Activated CD4-positive, CD25-positive, alpha-beta regulatory T cell treated with anti-CD3 and anti-CD28 coated beads, Interleukin-2, amount 50 U/mL, for 24 hours (primary cell): ENCODE measurements around the gene SPPL2C.

Experiments
- ATAC-seq, 2 donors: fragments of 150-1000 bp; cut with Tn5 transposase; one replicate each; pipeline ENCODE4 v1.10.0; 2021; ENCODE audit warnings: mild to moderate bottlenecking in 1 of 2, moderate library complexity in 1 of 2

The SPPL2C gene

GRCh38 chr17:45828582-45829133 is 16.0 kb upstream of the SPPL2C start:
- no peak for ATAC-seq

GRCh38 chr17:45833920-45834319 is 10.8 kb upstream of the SPPL2C start:
- no peak for ATAC-seq

DNA sequence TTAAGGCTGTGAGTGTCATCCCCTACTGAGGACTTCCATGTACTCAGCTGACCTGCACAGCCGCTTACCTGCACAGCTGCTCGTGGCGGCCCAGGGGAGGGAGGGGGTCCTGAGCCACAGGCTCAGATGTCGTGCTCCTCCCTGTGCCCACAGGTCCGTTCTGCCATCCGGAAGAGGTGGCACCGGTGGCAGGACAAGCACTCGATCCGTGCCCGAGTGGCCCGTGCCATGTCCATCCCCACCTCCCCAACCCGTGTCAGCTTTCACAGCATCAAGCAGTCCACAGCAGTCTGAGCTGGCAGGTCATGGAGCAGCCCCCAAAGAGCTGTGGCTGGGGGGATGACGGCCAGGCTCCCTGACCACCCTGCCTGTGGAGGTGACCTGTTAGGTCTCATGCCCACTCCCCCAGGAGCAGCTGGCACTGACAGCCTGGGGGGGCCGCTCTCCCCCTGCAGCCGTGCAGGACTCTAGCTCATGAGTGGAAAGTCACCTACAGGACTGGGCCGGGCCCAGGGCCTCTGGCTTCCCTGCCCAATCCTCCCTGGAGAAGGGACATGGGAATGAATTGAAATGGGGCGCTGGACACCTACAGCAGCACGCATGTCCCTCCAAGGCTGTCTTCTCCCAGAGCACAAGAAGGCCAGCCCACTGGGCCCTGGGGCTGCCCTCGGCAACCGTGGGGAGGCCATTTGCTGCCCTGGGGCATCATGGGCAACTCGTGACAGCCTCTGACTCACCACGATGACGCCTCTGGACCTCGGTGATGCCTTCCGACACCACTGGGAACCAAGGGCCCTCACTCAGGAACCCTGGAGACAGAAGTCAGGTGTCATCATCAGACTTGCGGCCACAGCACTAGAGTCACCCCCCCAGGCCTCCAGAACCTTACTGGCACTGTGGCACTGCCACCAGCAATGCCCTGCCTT is 9.9 kb upstream of the SPPL2C start:
- ATAC-seq: no peak

DNA sequence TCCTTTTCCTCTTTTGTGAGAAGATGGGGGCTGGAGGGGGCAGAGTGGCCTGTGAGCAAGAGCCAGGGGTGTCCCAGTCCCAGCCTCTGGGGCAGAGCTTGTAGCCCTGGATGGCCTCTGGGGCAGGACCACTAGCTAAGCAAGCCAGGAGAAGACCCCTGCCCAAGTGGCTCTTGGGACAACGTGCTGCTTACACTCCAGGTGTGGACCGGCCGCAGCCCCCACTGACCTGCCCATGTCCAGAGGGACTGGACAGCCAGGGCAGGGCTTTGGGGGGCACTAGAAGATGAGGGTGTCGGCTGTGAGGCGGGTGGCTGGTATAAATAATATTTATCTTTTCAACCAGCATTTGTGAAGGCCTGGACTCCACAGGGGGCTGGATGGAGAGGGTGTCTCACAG is 9.2 kb upstream of the SPPL2C start:
- ATAC-seq: no peak

- ATAC-seq: no peak
Measured at GRCh38 chr17:45836047-45837044, 8.3 kb upstream of the SPPL2C start.

DNA sequence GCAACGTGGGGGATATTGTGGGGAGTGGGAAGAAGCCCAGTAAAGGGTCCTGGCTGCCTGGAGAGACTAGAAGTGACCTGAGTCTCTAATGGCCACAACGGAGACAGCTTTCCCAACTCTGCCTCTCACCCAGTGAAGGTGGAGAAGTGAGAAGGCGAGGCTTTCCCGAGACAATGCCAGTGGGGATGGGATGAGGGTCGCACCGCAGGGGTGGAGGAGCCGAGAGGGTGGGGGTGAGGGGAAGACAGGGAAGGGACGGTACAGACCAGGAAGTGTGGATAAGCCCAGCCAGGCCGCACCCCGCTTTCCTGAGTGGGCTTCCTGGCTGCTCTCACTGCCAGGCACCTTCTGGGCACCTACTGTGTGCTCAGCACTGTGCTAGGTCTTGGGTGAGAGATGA is 7.5 kb upstream of the SPPL2C start:
- ATAC-seq: no peak

DNA sequence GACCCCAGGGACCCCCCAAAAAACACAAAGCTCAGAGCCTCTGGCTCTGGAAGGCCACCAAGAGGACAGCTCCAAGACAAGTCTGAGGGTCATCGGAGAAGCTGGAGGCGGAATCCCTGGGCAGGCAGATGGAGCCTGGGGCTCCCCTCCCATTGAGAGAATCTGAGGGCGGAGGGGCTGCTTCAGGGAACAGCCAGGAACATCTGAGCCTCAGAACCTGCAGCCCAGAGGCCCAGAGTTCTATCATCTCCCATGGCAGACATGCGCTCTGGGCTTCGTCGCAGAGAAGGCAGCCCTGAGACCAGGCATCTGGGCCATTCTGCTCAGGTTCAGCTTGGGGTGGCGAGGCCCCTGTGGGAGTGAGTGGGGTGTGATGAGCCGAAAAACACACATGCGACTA is 7.1 kb upstream of the SPPL2C start:
- ATAC-seq: no peak

DNA sequence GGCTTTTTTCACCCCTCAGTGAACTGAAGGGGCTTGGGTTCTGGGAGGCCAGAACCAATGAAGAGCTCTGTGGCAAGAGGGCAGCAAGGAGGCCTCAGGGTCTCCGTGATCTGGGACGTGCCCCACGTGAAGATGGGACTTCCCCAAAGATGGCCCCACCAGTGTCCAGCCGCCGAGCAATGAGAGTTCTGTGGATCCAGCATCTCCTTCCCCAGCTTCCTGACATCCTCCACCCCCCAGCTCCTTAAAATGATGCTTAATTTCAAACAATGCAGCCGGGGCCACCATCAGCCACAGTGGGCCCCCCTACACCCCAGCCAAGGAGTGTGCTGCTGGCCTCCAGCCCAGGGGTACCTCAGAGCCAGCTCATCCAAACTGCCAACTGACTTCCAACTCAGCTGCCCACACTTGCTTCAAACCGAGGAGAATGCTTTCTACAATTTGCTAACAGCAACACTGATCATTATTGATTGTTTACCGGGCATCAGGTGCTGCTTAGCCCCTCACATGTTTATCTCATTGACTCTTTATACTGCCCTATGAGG is 5.9 kb upstream of the SPPL2C start:
- ATAC-seq: no peak

GRCh38 chr17:45839442-45839841 is 5.2 kb upstream of the SPPL2C start:
- ATAC-seq: no peak

DNA sequence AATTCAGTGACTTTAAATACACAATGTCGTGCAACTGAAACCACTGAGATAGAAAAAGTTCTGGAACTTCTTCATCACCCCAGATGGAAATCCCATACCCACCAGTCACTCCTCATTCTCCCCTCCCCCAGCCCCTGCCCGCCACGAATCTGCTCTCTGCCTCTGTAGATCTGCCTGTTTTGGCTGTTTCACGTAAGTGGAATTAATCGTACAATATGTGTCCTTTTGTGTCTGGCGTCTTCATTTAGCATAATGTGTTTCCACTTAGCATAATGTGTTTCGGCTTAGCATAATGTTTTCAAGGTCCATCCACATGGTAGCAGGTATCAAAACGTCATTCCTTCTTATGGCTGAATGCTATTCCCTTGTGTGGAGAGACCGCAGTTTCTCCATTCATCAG is 3.5 kb upstream of the SPPL2C start:
- ATAC-seq: no peak

DNA sequence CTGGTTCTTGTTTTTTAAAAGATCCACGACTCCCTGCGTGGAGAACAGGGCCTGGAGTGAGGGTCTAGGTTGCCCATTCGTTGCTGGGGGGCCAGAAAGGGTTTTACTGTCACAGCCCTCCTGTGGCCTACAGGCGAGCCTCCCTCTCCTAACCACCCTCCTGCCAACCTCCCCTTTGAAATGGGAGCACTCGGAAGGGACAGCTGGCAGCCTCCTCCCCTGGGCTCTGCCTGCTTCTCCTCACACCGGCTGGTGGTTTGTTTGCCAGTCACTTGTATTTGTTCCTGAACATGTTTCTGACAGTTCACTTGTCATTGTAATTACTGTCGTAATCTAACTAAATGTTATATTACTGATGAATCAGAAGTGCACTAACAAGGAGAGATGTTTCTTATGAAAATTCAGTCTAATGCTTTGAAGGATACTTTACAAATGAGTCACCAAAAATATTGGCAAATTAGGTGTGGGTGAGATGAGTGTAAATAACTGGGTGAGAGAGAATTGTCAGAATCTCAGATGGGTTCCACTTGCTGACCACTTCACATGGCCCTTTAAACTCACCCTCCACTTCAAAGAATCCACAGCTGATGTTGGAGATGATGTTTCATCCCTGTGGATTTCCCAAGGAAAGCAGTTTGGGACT is 2.7 kb upstream of the SPPL2C start:
- ATAC-seq: no peak

GRCh38 chr17:45843722-45844121 is 959 bp upstream of the SPPL2C start:
- ATAC-seq: no peak

DNA sequence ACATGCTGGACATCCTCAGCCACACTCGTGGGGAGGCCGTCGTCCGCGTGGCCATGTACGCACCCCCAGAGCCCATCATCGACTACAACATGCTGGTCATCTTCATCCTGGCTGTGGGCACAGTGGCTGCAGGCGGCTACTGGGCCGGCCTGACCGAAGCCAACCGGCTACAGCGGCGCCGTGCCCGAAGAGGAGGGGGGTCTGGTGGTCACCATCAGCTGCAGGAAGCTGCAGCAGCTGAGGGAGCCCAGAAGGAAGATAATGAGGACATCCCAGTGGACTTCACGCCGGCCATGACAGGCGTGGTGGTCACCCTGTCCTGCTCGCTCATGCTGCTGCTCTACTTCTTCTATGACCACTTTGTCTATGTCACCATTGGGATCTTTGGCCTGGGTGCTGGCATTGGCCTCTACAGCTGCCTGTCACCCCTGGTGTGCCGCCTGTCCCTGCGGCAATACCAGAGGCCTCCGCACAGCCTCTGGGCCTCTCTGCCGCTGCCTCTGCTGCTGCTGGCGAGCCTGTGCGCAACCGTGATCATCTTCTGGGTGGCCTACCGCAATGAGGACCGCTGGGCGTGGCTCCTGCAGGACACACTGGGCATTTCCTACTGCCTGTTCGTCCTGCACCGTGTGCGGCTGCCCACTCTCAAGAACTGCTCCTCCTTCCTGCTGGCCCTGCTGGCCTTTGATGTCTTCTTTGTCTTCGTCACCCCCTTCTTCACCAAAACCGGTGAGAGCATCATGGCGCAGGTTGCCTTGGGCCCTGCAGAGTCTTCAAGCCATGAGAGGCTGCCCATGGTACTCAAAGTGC is 900 bp downstream of the SPPL2C start:
- ATAC-seq: no peak

DNA sequence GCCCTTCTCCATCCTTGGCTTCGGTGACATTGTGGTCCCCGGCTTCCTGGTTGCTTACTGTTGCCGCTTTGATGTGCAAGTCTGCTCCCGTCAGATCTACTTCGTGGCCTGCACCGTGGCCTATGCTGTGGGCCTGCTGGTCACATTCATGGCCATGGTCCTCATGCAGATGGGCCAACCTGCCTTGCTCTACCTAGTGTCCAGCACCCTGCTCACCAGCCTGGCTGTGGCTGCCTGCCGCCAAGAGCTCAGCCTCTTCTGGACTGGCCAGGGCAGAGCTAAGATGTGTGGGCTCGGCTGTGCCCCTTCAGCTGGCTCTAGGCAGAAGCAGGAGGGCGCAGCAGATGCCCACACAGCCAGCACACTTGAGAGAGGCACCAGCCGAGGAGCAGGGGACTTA is 1.5 kb downstream of the SPPL2C start:
- ATAC-seq: no peak

DNA sequence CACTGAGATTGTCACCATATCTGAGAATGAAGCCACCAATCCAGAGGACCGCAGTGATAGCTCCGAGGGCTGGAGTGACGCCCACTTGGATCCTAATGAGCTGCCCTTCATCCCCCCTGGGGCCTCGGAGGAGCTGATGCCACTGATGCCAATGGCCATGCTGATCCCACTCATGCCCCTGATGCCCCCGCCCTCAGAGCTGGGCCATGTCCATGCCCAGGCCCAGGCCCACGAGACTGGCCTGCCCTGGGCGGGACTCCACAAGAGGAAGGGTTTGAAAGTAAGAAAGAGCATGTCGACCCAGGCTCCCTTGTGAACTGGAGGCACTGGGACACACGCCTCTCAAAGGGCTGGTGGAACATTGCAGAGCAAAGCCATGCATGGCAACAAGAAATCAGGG is 2.0 kb downstream of the SPPL2C start:
- no peak for ATAC-seq

DNA sequence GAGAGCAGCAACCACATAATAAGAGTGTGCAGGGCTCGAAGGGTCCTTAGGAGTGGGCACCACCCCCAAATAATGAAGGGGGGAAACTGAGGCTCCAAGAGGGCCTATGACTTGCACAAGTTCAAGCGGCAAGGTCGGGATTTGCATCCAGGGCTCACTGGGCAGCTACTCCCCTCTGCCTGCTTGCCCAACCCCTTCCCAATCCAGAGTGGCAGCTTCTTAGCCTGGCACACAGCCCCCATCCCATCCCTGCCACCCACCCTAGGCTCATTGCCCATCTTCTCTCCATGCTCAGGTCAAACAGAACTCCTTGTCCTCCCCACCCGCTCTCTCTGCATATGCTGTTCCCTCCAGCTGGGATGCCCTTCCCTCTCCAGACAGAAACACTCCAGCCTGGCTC is 2.4 kb downstream of the SPPL2C start:
- ATAC-seq: no peak

- ATAC-seq: no peak
Measured at GRCh38 chr17:45847747-45848146, 3.1 kb downstream of the SPPL2C start.

- no peak for ATAC-seq
Measured at GRCh38 chr17:45848405-45848804, 3.7 kb downstream of the SPPL2C start.

DNA sequence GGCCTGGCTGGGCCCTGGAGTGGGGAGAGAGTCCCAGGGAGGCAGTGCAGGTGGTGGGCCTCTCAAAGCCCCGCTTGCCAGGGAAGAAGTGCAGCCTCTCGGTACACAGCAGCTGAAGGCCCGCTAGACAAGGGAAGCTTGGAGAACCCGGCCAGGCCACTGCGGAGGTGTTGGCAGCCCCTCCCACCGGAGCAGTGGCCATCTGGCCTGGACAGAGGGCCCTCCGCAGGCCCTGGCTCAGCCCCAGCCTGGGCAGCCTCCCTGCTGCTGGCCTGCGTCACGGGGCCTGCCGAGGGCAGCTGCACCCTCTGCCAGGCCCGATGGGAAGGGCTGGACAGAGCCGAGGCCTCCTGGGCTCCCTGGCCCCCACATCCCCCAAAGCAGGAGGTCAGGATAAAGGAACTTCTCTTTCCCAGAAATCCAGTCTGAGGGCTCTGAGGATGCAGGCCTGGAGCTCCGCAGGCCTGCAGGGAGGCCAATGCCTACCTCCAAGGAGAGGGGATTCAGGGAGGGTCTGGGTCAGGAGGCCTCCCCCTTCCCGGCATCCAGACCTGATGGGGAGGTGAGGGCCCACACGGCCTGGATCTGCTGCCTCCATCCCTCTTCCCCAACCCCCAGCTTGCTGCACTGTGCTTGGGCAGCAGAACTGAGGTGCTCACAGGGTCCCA is 4.3 kb downstream of the SPPL2C start:
- no peak for ATAC-seq

DNA sequence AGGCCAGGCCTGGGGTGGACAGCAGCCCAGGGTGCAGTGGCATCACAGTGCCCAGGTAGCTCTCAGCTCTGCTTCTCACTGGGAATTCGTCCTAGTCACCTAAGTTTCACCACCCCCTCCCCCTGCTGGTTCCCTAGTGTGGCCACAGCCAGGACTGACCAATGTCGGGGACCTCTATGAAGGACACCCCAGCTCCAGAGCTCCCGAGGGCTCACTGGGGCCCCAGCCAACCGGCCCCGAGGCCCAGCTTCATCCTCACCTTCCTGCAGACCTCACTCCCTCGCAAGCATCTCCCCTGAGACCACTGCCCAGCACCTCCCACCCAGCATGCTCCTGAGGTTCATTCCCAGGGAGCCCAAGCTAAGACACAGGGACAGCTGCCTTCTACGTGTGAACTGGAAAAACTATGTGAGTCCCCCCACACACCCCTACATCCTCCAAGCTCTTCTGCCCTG is 4.9 kb downstream of the SPPL2C start:
- no peak for ATAC-seq

- no peak for ATAC-seq
Measured at GRCh38 chr17:45850011-45850410, 5.3 kb downstream of the SPPL2C start.
